Smooth muscle cell (in vitro differentiated cells): Measurements from ENCODE around the gene PNKP. TPM values are rescaled to one million over a fixed set of nuclear protein-coding genes. Genes with fewer than 3 reads are reported as not detected.

Experiments used
- DNase-seq: peaks from one replicate; lab custom pipeline; 2025; ENCODE audit not compliant: unreplicated experiment; lab: John Stamatoyannopoulos, UW
- H2AFZ ChIP-seq: fragments of 200-600 bp; sonication (generic); 2 replicates; pipeline ENCODE4 v1.6.0; 2016; ENCODE audit warnings: antibody characterized with exemption, low read depth, mild to moderate bottlenecking
- H3F3A ChIP-seq: fragments of 200-600 bp; sonication (generic); 2 replicates; pipeline ENCODE4 v1.6.0; 2017; ENCODE audit warnings: antibody characterized with exemption, low read depth
- H3K27ac ChIP-seq: fragments of 200-600 bp; sonication (generic); 2 replicates; pipeline ENCODE4 v1.5.1; 2016; ENCODE audit warnings: low read depth, mild to moderate bottlenecking
- H3K27me3 ChIP-seq: fragments of 200-600 bp; sonication (generic); 2 replicates; pipeline ENCODE4 v1.6.1; 2016; ENCODE audit warnings: low read depth, mild to moderate bottlenecking
- H3K36me3 ChIP-seq: fragments of 200-600 bp; sonication (generic); 2 replicates; pipeline ENCODE4 v1.5.1; 2016; ENCODE audit warnings: low read depth
- H3K4me1 ChIP-seq: fragments of 200-600 bp; sonication (generic); 2 replicates; pipeline ENCODE4 v1.5.1; 2016; ENCODE audit warnings: low read depth
- H3K4me2 ChIP-seq: fragments of 200-600 bp; sonication (generic); 2 replicates; pipeline ENCODE4 v1.6.0; 2016; ENCODE audit warnings: mild to moderate bottlenecking
- H3K4me3 ChIP-seq: fragments of 200-600 bp; sonication (generic); 2 replicates; pipeline ENCODE4 v1.5.1; 2016; ENCODE audit warnings: mild to moderate bottlenecking
- H3K79me2 ChIP-seq: fragments of 200-600 bp; sonication (generic); 2 replicates; pipeline ENCODE4 v1.6.0; 2016; ENCODE audit warnings: low read depth, mild to moderate bottlenecking
- H3K9ac ChIP-seq: fragments of 200-600 bp; sonication (generic); 2 replicates; pipeline ENCODE4 v1.6.0; 2016; ENCODE audit warnings: low read depth
- H3K9me3 ChIP-seq: fragments of 200-600 bp; sonication (generic); replicated peaks from 2 replicates; pipeline ENCODE4 v1.5.1; 2016; ENCODE audit warnings: low read depth
- H4K20me1 ChIP-seq: fragments of 200-600 bp; sonication (generic); 2 replicates; pipeline ENCODE4 v1.6.0; 2016; ENCODE audit warnings: low read depth
- WGBS: methylation state at CpG from one replicate; pipeline ENCODE4 v1.1.7; 2016; ENCODE audit warnings: low lambda C conversion rate; 5-methylcytosine and 5-hydroxymethylcytosine counted together
- polyA plus RNA-seq: library from polyadenylated mRNA; unstranded; fragments of >200 nt; fragmentation: Nextera tagmentation; extraction: Ambion mirVana; gene quantifications from 2 replicates; pipeline ENCODE4 v1.2.1, GENCODE V29; 2016
- total RNA-seq: library from RNA; depleted of rRNA; stranded (reverse); fragments of >200 nt; gene quantifications from 2 replicates; pipeline ENCODE4 v1.2.3, GENCODE V29; 2014
- TF ChIP-seq, protein P1 (sequence below): fragments of 200-600 bp; sonication (generic); IDR thresholded peaks from 2 replicates; pipeline ENCODE4 v1.5.1; 2017; ENCODE audit warnings: borderline replicate concordance, mild to moderate bottlenecking, antibody characterized with exemption; ENCODE audit not compliant: insufficient read depth, poor library complexity, severe bottlenecking

Gene PNKP
- total and polyA plus RNA-seq, 2 experiments from 2014 or later, result 15.3 to 42.4 TPM

DNA sequence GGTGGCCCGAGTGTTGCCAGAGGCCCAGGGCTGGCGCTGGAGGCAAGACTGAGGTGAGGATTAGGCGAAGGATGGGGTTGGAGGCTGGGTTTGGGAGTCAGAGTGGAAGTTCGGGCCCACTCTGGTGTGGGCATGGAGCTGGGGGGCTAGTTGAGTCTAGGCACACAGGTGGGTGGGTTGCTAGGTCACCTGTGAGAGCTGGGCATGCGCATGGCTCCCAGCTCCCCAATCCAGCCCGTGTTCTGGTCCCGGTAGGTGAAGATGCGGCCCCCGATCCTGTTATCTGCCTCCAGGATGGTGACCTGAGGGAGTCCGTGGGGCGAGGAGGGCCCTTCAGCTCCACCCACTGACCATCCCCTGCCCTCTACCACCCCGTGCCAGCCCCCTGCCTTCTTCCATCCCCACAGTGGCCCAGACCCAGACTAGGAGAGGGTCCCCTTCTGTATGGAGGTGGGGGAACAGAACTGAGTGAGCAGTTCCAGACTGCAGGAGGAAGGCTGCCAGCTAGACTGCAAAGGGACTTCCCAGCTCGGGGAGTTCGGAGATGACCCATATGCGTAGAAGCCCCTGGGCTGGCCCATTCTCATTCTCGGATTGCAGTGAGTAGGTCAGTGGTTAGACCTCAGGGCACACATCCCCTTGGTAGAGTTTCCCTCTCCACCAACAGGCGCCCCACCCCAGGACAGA lies 27.6 kb upstream of the PNKP start:
- H3K9me3 ChIP-seq, result no peaks in the 10 kb centered on the region
- H3K4me1 ChIP-seq, result no peaks in the 10 kb centered on the region
- TF ChIP-seq, protein P1, sequence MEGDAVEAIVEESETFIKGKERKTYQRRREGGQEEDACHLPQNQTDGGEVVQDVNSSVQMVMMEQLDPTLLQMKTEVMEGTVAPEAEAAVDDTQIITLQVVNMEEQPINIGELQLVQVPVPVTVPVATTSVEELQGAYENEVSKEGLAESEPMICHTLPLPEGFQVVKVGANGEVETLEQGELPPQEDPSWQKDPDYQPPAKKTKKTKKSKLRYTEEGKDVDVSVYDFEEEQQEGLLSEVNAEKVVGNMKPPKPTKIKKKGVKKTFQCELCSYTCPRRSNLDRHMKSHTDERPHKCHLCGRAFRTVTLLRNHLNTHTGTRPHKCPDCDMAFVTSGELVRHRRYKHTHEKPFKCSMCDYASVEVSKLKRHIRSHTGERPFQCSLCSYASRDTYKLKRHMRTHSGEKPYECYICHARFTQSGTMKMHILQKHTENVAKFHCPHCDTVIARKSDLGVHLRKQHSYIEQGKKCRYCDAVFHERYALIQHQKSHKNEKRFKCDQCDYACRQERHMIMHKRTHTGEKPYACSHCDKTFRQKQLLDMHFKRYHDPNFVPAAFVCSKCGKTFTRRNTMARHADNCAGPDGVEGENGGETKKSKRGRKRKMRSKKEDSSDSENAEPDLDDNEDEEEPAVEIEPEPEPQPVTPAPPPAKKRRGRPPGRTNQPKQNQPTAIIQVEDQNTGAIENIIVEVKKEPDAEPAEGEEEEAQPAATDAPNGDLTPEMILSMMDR, result no peak
- H3K36me3 ChIP-seq, result no peaks in the 10 kb centered on the region
- H3K27ac ChIP-seq, result no peak overlapping the region
- no peaks in the 10 kb centered on the region for H3K27me3 ChIP-seq
- no peaks in the 10 kb centered on the region for H3K79me2 ChIP-seq
- 92% methylated on average over 17 of the region's 17 CpGs for WGBS
- no peak overlapping the region for H2AFZ ChIP-seq
- no peak overlapping the region for H3K4me3 ChIP-seq
- no peaks in the 10 kb centered on the region for H3F3A ChIP-seq
- H3K9ac ChIP-seq, result no peak overlapping the region
- H3K4me2 ChIP-seq, result no peak overlapping the region
- no peak for DNase-seq
- no peaks in the 10 kb centered on the region for H4K20me1 ChIP-seq

DNA sequence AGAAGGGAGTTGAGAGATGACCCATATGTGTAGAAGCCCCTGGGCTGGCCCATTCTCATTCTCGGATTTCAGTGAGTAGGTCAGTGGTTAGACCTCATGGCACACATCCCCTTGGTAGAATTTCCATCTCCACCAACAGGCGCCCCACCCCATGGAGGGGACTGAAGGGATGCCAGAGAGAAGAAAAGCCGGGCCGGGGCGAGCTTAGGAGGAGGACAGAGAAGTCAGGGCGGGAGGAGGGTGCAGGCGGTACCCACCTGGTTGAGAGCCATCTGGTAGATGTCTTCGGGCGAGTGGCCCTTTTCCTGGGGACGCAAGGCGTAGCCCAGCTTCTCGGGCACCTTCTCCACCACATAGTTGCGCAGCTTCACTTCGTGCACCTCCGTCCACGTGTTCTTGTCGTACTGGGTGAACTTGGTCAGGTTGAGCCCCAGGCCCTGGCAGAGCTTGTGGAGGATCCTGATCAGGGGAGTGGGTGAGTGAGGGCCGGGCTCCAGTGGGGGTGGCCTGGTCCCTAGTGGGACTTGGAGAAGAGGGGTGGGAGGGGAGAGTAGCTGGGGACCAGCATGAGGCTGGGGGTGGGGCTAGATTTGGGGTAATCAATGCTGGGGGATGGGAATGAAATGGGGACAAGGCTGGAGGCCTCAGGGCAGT lies 26.8 kb upstream of the PNKP start:
- Histone ChIP-seq H4K20me1 (no peaks in the 10 kb centered on the region), H3K9ac (no peak overlapping the region), H3K36me3 (no peaks in the 10 kb centered on the region), H3K9me3 (no peaks in the 10 kb centered on the region), H3F3A (no peaks in the 10 kb centered on the region), H3K79me2 (no peaks in the 10 kb centered on the region), H3K4me1 (no peaks in the 10 kb centered on the region), H3K4me3 (no peak overlapping the region), H3K4me2 (no peak overlapping the region), H2AFZ (no peak overlapping the region), H3K27ac (no peak overlapping the region), H3K27me3 (no peaks in the 10 kb centered on the region)
- TF ChIP-seq, protein P1, result no peak
- no peak for DNase-seq
- WGBS, result 98% methylated on average over 18 of the region's 18 CpGs

DNA sequence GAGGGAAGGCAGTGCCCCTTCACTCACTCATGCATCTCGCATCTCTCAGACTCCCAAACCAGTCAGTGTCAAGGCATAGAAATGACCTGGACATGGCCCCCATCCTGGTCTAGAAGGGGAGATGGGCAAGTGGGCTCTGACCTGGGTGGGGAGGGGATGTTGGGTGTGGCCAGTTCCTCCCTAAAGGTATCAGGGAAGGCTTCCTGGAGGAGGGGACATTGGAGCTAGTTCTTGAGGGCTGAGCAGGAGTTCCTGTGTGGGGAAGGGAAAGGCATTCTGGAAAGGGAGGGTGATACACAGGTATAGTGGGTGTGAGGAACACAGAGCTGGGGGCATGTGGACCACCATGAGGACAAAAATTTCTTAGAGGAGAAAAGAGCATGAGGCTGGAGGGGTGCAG lies 25.3 kb upstream of the PNKP start:
- no peak overlapping the region for H3K4me2 ChIP-seq
- whole genome bisulfite sequencing, result 88% methylated on average over 1 of the region's 1 CpG
- H3K4me1 ChIP-seq, result no peaks in the 10 kb centered on the region

More for the DNA sequence above, 25.3 kb upstream of the PNKP start:
- Histone ChIP-seq H3K79me2 (no peaks in the 10 kb centered on the region), H4K20me1 (no peaks in the 10 kb centered on the region), H3F3A (no peaks in the 10 kb centered on the region), H3K9ac (no peak overlapping the region), H3K36me3 (no peaks in the 10 kb centered on the region), H3K27ac (no peak overlapping the region), H3K4me3 (no peak overlapping the region), H3K27me3 (no peaks in the 10 kb centered on the region), H2AFZ (no peak overlapping the region), H3K9me3 (no peaks in the 10 kb centered on the region)
- TF ChIP-seq, protein P1, result no peak
- no peak for DNase-seq
